Brain microvascular endothelial cell (primary cell): ENCODE data around the gene STK32C.

ENCODE experiments used
- DNase-seq: peaks from one replicate; pipeline ENCODE4 v3.0.0-alpha.2; 2020
- H3K27ac ChIP-seq: fragments of 250-450 bp; sonication (Bioruptor Pico); 2 replicates; pipeline ENCODE4 v1.5.1; 2020; ENCODE audit warnings: mild to moderate bottlenecking, moderate library complexity
- H3K27me3 ChIP-seq: fragments of 250-450 bp; sonication (Bioruptor Pico); replicated peaks from 2 replicates; pipeline ENCODE4 v1.5.1; 2020; ENCODE audit warnings: mild to moderate bottlenecking
- H3K36me3 ChIP-seq: fragments of 250-450 bp; sonication (Bioruptor Pico); replicated peaks from 2 replicates; pipeline ENCODE4 v1.5.1; 2020; ENCODE audit warnings: mild to moderate bottlenecking
- H3K4me3 ChIP-seq: 2 replicates; pipeline ENCODE4 v1.5.1; 2011; ENCODE audit warnings: low read depth, mild to moderate bottlenecking, control low read depth, low read length, moderate library complexity
- CTCF ChIP-seq: IDR thresholded peaks from 2 replicates; pipeline ENCODE4 v1.5.1; 2011; ENCODE audit warnings: low read depth, mild to moderate bottlenecking, moderate library complexity, low read length, control low read depth, inconsistent platforms; ENCODE audit errors: missing control alignments
- in situ Hi-C: cut with HindIII; loops from 2 replicates; pipeline ENCODE4 v1.10.0; 2017; ENCODE audit warnings: low sequenced_read_pairs, low pct_ligation_motif_present

Gene STK32C

GRCh38 chr10:132242103-132242840, 65.5 kb downstream of the STK32C start:
- H3K36me3 ChIP-seq: no peaks in the 10 kb centered on the region

GRCh38 chr10:132241496-132241895, 66.3 kb downstream of the STK32C start:
- H3K27ac ChIP-seq: no peak overlapping the region
- no peak for DNase-seq
- H3K4me3 ChIP-seq: no peak overlapping the region
- no peaks in the 10 kb centered on the region for H3K36me3 ChIP-seq
- no peak for TF ChIP-seq CTCF
- in situ Hi-C loops: no loop called here
- H3K27me3 ChIP-seq: no peaks in the 10 kb centered on the region

More at GRCh38 chr10:132242103-132242840, 65.5 kb downstream of the STK32C start:
- no peak overlapping the region for H3K27ac ChIP-seq
- no peaks in the 10 kb centered on the region for H3K27me3 ChIP-seq
- in situ Hi-C loops: no loop called here
- TF ChIP-seq CTCF: no peak
- no peak overlapping the region for H3K4me3 ChIP-seq
- no peak for DNase-seq

- Histone ChIP-seq H3K4me3 (no peak overlapping the region), H3K27me3 (no peaks in the 10 kb centered on the region), H3K36me3 (no peaks in the 10 kb centered on the region), H3K27ac (no peak overlapping the region)
- in situ Hi-C loops: no loop called here
- DNase-seq: no peak
- TF ChIP-seq CTCF: no peak
Measured at GRCh38 chr10:132241086-132241485, 66.7 kb downstream of the STK32C start.

GRCh38 chr10:132240581-132240980, 67.2 kb downstream of the STK32C start:
- no peaks in the 10 kb centered on the region for H3K36me3 ChIP-seq
- no peak overlapping the region for H3K27ac ChIP-seq
- in situ Hi-C loops: no loop called here
- no peak for DNase-seq
- no peak overlapping the region for H3K4me3 ChIP-seq
- TF ChIP-seq CTCF: no peak
- H3K27me3 ChIP-seq: no peaks in the 10 kb centered on the region

- in situ Hi-C loops: no loop called here
- DNase-seq: no peak
- no peak for TF ChIP-seq CTCF
- Histone ChIP-seq H3K36me3 (no peaks in the 10 kb centered on the region), H3K4me3 (no peak overlapping the region), H3K27me3 (no peaks in the 10 kb centered on the region), H3K27ac (no peak overlapping the region)
Measured at GRCh38 chr10:132240156-132240555, 67.6 kb downstream of the STK32C start.
